ENCODE results near the gene LRRC37B.
"Not testable (repeated sequence)": the region's sequence is repeated elsewhere in the genome, so short reads cannot be mapped to it uniquely, and the experiment has no call there.

The LRRC37B gene

GRCh38 chr17:32045611-32046010 lies 38.4 kb downstream of the LRRC37B start:
- not testable (repeated sequence) for FAIRE-seq

GRCh38 chr17:32047663-32048062 lies 40.5 kb downstream of the LRRC37B start:
- not testable (repeated sequence) for FAIRE-seq

- FAIRE-seq: not testable (repeated sequence)
These were observed 47.8 kb downstream of the LRRC37B start for GRCh38 chr17:32054985-32055384.

GRCh38 chr17:32055425-32055824 lies 48.2 kb downstream of the LRRC37B start:
- FAIRE-seq: not testable (repeated sequence)

GRCh38 chr17:32056500-32056899 lies 49.3 kb downstream of the LRRC37B start:
- FAIRE-seq: not testable (repeated sequence)

- FAIRE-seq: not testable (repeated sequence)
These were observed 50.4 kb downstream of the LRRC37B start for GRCh38 chr17:32057460-32058105.

GRCh38 chr17:32060695-32061094 lies 53.5 kb downstream of the LRRC37B start:
- FAIRE-seq: not testable (repeated sequence)

GRCh38 chr17:32061840-32062239 lies 54.7 kb downstream of the LRRC37B start:
- not testable (repeated sequence) for FAIRE-seq

- not testable (repeated sequence) for FAIRE-seq
These were observed 56.9 kb downstream of the LRRC37B start for GRCh38 chr17:32064091-32064490.

- not testable (repeated sequence) for FAIRE-seq
These were observed 59.0 kb downstream of the LRRC37B start for GRCh38 chr17:32066123-32066680.

- FAIRE-seq: not testable (repeated sequence)
These were observed 59.9 kb downstream of the LRRC37B start for GRCh38 chr17:32066863-32067642.

- not testable (repeated sequence) for FAIRE-seq
These were observed 61.9 kb downstream of the LRRC37B start for GRCh38 chr17:32069067-32069466.

- FAIRE-seq: not testable (repeated sequence)
These were observed 64.8 kb downstream of the LRRC37B start for GRCh38 chr17:32071961-32072360.

- FAIRE-seq: not testable (repeated sequence)
These were observed 65.9 kb downstream of the LRRC37B start for GRCh38 chr17:32073131-32073530.

- not testable (repeated sequence) for FAIRE-seq
These were observed 72.6 kb downstream of the LRRC37B start for GRCh38 chr17:32079753-32080152.

GRCh38 chr17:32083550-32083979 lies 76.4 kb downstream of the LRRC37B start:
- not testable (repeated sequence) for FAIRE-seq

- not testable (repeated sequence) for FAIRE-seq
These were observed 77.1 kb downstream of the LRRC37B start for GRCh38 chr17:32084003-32084941.

GRCh38 chr17:32084942-32085829 lies 78.0 kb downstream of the LRRC37B start:
- FAIRE-seq: not testable (repeated sequence)

- FAIRE-seq: not testable (repeated sequence)
These were observed 79.7 kb downstream of the LRRC37B start for GRCh38 chr17:32086833-32087232.

GRCh38 chr17:32092062-32092461 lies 84.9 kb downstream of the LRRC37B start:
- not testable (repeated sequence) for FAIRE-seq

GRCh38 chr17:32099686-32100085 lies 92.5 kb downstream of the LRRC37B start:
- peak; percentile 6 for FAIRE-seq
